GM19035 (cell line): ENCODE data around the gene DUSP21.
A peak's percentile ranks its signal among the peaks of the same experiment; 100 is the strongest.
"Not testable (repeated sequence)": the region's sequence is repeated elsewhere in the genome, so short reads cannot be mapped to it uniquely, and the experiment has no call there.

Experiments
- ATAC-seq: cut with Tn5 transposase; IDR thresholded peaks from one replicate; pipeline ENCODE4 v1.9.1; 2021; ENCODE audit not compliant: unreplicated experiment

The DUSP21 gene

DNA sequence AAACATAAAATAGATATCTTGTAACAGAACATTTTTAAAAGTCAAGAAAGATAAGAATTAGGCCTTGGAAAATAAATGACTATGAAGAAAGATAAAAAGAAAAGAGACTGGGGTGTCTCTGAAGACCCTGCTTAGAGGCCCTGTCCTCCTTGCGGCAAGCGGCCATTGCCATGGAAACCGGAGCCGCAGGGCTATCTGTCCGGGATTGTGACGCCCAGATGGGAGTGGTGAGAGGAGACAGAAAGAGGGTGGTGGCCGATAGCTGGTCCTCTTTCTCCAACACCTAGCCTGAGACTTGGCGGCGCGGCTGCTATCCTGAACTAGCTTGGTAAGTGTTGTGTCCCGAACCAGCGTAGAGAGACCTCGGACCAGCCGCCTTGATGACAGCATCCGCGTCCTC lies at the start of gene DUSP21:
TSS of gene DUSP21 (plus strand) at position 269 of the 400 bp plus-strand sequence. CDS start at position 381, 112 bp downstream.
- no peak for ATAC-seq

DNA sequence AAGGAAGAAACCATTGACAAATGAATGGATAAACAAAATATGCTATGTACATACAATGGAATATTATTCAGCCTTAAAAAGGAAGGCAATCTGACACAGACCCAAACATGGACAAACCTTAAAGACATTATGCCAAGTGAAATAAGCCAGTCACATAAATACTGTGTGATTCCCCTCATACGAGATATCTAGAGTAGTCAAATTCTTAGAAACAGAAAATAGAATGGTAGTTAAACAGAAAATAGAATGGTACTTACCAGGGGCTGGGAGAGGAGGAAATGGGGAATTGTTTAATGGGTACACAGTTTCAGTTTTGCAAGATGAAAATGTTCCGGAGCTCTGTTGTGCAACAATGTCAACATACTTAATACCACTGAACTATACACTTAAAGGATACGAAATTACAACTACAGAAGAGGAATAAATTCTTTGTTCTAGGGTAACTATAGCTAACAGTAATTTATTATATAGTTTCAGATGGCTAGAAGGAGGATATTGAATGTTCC lies 47.8 kb upstream of the DUSP21 start:
- ATAC-seq = no peak

DNA sequence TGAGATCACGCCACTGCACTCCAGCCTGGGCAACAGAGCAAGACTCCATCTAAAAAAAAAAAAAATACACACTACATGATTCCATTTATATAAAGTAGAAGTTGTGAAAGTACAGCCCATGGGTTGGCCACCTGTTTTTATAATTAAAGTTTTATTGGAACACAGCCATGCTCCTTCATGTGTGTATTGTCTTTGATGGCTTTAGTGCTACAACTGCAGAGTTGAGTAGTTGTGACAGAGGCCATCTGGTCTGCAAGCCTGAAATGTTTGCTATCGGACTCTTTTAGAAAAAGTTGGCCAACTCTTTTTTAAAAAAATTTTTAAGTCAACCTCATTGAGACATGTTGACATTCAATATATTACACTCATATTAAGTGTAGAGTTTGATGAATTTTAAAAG lies 41.2 kb upstream of the DUSP21 start:
- ATAC-seq = no peak

- no peak for ATAC-seq
Measured at GRCh38 chrX:44815681-44816080, 28.1 kb upstream of the DUSP21 start.

DNA sequence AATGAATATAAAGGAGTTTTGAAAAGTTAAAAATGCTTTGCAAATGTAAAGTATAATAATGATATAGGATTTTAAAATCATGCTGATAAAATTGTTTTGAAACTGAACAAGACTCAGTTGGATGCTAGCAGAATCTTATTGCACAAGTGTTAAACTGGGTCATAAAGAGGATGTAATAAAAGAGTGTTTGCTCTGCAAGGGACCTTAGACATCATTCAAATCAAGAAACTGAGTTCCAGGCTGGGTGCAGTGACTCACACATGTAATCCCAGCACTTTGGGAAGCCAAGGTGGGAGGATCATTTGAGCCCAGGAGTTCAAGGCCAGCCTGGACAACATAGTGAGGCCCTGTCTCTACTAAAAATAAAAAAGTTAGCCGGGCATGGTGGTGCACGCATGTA lies 27.5 kb upstream of the DUSP21 start:
- no peak for ATAC-seq

DNA sequence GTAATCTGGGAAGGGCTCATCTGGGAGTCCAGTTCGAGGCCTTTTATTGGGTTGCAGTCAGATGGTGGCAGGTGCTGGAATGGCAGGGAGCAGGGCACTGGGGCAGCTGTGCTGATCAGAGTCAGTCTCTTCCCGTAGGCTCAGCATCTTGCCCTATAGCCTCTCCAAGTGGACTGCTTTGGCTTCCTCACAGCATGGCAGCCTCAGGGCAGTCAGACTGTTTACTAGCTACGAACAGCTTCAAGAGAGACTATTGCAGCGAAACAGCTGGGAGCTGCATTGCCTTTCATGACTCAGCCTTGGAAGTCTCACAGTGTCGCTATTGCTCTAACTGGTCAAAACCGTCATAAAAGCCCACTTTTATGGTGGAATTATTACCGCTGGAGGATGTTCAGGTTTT lies 26.8 kb upstream of the DUSP21 start:
- no peak for ATAC-seq

- ATAC-seq = no peak
Measured at GRCh38 chrX:44822601-44823000, 21.2 kb upstream of the DUSP21 start.

DNA sequence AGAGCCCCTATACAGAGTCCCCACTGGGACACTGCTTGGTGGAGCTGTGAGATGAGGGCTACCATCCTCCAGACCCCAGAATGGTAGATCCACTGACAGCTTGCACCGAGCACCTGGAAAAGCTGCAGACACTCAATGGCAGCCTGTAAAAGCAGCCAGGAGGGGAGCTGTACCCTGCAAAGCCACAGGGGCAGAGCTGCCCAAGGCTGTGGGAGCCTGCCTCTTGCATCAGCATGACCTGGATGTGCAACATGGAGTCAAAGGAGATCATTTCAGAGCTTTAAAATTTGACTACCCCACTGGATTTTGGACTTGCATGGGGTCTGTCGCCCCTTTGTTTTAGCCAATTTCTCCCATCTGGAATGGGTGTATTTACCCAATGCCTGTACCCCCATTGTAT lies 20.6 kb upstream of the DUSP21 start:
- not testable (repeated sequence) for ATAC-seq

- ATAC-seq = no peak
Measured at GRCh38 chrX:44828008-44828605, 15.7 kb upstream of the DUSP21 start.

DNA sequence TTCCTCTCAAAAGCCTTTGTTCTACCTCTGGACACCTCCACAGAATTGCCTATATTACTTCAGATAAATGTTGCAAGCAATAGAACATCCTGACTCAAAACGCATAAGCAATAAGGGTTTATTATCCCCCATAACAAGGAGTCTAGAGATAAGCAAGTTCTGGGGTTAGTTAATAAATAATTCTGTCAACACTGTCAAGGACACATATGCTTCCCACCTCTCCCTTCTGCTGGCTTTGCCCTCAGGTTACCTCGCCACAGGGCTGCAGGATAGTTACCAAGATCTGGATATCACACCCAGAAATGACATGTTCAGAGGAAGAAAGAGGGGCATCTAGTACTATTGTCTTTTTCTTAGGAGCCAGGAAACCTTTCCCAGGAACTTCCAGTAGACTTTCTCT lies 14.0 kb upstream of the DUSP21 start:
- no peak for ATAC-seq

DNA sequence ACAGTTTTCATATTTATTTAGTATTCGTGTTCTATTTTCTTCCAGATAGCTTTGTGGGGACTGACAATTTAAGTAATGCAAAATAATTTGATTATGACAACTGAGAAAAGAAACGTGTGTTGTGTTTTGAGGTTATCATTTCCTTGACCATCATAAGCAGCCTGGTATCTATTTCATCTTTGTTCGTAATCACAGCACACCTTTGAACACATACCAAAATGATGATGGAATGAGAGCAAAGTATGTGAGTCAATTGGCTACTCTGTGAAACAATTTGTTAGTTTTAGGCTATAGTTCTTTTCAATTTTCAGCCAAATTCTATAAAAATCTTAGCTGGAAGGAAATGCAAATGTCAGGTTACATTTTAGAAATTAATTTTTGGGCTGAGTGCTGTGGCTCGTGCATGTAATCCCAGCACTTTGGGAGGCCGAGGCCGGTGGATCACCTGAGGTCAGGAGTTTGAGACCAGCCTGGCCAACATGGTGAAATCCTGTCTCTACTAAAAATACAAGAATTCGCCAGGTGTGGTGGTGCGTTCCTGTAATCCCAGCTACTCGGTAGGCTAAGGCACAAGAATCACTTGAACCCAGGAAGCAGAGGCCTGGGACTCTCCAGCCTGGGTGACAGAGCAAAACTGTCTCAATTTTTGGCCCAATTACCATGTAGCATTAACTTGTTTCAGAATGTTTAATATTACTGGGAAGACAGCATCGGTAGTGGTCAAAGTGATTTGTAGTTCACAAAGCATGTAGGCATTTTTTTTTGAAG lies 1.1 kb upstream of the DUSP21 start:
- ATAC-seq = no peak

- ATAC-seq = no peak
Measured at GRCh38 chrX:44843318-44843702, 511 bp upstream of the DUSP21 start.

DNA sequence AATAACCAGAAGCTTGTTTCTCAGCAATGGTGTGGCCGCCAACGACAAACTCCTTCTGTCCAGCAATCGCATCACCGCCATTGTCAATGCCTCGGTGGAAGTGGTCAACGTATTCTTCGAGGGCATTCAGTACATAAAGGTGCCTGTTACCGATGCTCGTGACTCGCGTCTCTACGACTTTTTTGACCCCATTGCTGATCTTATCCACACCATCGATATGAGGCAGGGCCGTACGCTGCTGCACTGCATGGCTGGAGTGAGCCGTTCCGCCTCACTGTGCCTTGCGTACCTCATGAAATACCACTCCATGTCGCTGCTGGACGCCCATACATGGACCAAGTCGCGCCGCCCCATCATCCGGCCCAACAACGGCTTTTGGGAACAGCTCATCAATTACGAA lies 383 bp downstream of the DUSP21 start:
- ATAC-seq = no peak

DNA sequence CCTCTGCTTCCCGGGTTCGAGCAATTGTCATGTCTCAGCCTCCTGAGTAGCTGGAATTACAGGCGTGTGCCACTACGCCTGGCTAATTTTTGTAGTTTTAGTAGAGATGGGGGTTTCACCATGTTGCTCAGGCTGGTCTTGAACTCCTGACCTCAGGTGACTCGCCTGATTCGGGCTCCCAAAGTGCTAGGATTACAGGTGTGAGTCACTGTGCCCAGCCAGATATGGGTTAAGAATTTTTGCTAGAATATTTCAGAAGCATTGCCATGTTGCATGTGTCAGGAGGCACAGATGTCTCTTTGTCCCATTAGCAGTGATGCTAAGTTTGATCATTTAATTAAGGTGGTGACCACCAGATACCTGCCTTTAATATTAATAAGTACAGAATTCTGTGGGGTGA lies 7.1 kb downstream of the DUSP21 start:
- not testable (repeated sequence) for ATAC-seq

DNA sequence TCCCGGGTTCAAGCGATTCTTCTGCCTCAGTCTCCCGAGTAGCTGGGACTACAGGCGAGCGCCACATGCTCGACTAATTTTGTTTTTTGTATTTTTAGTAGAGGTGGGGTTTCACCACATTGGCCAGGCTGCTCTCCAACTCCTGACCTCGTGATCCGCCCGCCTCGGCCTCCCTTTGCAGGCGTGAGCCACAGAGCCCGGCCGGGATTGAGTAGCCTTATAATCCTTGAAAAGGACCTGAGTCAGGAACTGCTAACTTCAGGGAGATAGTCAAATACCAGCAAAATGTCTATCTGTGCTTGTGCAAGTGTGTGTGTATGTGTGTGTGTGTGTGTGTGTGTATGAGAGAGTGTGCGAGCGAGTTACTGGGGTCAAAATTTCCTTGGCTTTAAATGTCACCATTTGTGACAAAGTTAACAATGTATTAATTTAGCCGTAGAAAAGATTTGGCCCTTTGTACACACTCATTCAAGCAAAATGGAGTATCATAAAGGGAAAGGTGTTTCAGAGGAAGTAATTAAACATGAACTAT lies 27.4 kb downstream of the DUSP21 start:
- ATAC-seq = no peak

DNA sequence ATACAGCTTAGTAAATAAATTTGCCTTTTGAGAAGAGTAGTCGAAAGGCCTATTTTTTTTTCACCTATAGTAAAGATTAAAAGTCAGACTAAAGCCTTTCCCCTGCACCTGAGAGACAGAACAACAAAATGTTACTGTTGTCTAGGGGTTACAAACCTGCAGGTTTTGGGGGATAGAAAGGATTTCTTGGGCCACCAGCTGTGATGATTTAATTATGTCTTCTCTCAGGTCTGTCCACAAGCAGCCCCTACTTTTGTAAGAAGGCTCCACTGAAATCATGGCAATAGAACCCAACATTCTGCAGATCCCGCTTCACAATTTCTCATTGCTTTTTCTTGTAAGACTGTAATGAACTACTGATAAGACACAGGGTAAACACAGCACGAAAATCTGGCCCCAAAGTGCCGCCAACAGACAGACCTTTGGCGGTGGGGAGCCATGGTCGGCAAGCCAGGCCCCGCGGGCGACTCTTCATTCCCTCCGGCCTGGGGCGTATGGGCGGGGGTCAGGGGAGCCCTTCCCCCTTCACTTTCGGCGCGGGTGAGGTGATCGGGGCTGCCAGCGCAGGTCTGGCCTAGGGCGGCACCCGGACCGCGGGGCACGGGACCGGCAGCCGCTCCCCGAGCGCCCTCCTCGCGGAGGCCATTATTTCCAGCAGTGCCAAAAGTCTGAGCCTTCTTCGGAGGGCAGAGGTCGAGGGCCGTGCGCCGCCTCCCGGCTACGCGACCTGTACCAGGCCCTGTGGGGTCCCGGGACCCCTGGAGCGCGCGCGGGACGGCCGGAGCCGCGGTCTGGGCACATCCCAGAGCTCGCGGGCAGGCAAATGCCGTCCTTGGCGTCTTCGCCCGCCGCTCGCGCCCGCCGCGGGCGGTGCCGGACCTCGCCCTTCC lies 28.4 kb downstream of the DUSP21 start:
- peak; percentile 29 for ATAC-seq

- ATAC-seq = peak; percentile 92
Measured at GRCh38 chrX:44872821-44873414, 29.1 kb downstream of the DUSP21 start, which contains the start of gene KDM6A. KDM6A (plus strand) TSS chrX:44873188; CDS start chrX:44873552, 364 bp downstream.

GRCh38 chrX:44873415-44874276 lies 29.8 kb downstream of the DUSP21 start:
- no peak for ATAC-seq

- ATAC-seq = no peak
Measured at GRCh38 chrX:44874420-44875184, 30.8 kb downstream of the DUSP21 start.
